A549 (cell line): ENCODE measurements around the gene NAA38. TPM values are rescaled to one million over a fixed set of nuclear protein-coding genes. Genes with fewer than 3 reads are reported as not detected.

Source experiments
- ATAC-seq, 2 experiments: fragments of 200-7000 bp in 1 of 2; fragments of >200 bp in 1 of 2; cut with Nextera tagmentation in 1 of 2; cut with Tn5 transposase in 1 of 2; 3 replicates each; pipeline versions ENCODE4 v1.8.0 to v1.9.1; 2018 to 2020; ENCODE audit warnings: mild to moderate bottlenecking in 1 of 2, moderate library complexity in 1 of 2
- CTCF ChIA-PET: fragments of 300-600 bp; sonication (Branson Sonifier 250); formaldehyde crosslinking; extraction: SDS; loops from one replicate; lab custom pipeline; 2021; ENCODE audit warnings: antibody characterized with exemption, inconsistent platforms; lab: Yijun Ruan, JAX
- POLR2A ChIA-PET: fragments of 350-600 bp; formaldehyde crosslinking; extraction: SDS; loops from one replicate; lab custom pipeline; 2021; ENCODE audit warnings: antibody characterized with exemption, inconsistent platforms; lab: Yijun Ruan, JAX
- DNase-seq, 2 experiments: peaks; one replicate each; pipeline versions ENCODE4 v3.0.0 to v3.0.0-alpha.2; 2011 to 2016; ENCODE audit warnings: low read depth in 1 of 2, low spot score in 1 of 2
- FAIRE-seq: peaks from 2 replicates; lab custom pipeline; 2011; peaks lifted over from hg19 to GRCh38; lab: Jason Lieb, UNC
- H3K27ac ChIP-seq, 2 experiments: fragments of >200 bp; sonication (Bioruptor Twin); formaldehyde crosslinking; 3 replicates each; pipeline ENCODE4 v1.5.1; 2016 to 2017
- H3K4me1 ChIP-seq: fragments of >200 bp; sonication (Bioruptor Twin); formaldehyde crosslinking; 3 replicates; pipeline ENCODE4 v1.6.1; 2016
- H3K4me2 ChIP-seq: fragments of >200 bp; sonication (Bioruptor Twin); formaldehyde crosslinking; 3 replicates; pipeline ENCODE4 v1.6.1; 2016
- H3K4me3 ChIP-seq: fragments of >200 bp; sonication (Bioruptor Twin); formaldehyde crosslinking; 3 replicates; pipeline ENCODE4 v1.5.1; 2016
- H3K9me3 ChIP-seq: fragments of >200 bp; sonication (Bioruptor Twin); formaldehyde crosslinking; 3 replicates; pipeline ENCODE4 v1.6.1; 2016
- BHLHE40 ChIP-seq: IDR thresholded peaks from 2 replicates; pipeline ENCODE4 v1.6.1; 2012; ENCODE audit warnings: low read depth, low read length, inconsistent platforms
- CBX8 ChIP-seq: fragments of 200-600 bp; sonication (generic); IDR thresholded peaks from 2 replicates; pipeline ENCODE4 v1.6.1; 2016
- CHD2 ChIP-seq: fragments of 150-350 bp; IDR thresholded peaks from 2 replicates; pipeline ENCODE4 v1.6.1; 2014; ENCODE audit warnings: low read length; ENCODE audit not compliant: partially characterized antibody
- EHF ChIP-seq: fragments of 250-450 bp; sonication (Bioruptor Pico); IDR thresholded peaks from 2 replicates; pipeline ENCODE4 v1.5.0; 2020; ENCODE audit warnings: mild to moderate bottlenecking
- FOSB ChIP-seq: fragments of 250-450 bp; sonication (Bioruptor Pico); IDR thresholded peaks from 2 replicates; pipeline ENCODE4 v1.5.0; 2020; ENCODE audit warnings: mild to moderate bottlenecking, moderate library complexity
- FOSL2 ChIP-seq, 2 experiments: fragments of 450-650 bp in 1 of 2; fragments of >200 bp in 1 of 2; sonication (Bioruptor Twin) in 1 of 2; formaldehyde crosslinking; IDR thresholded peaks; 2 replicates each; pipeline versions ENCODE4 v1.5.0 to v1.6.1; 2016 to 2020; ENCODE audit warnings: mild to moderate bottlenecking in 1 of 2, moderate library complexity in 1 of 2
- GATA3 ChIP-seq: IDR thresholded peaks from 2 replicates; pipeline ENCODE4 v1.6.1; 2012; ENCODE audit warnings: borderline replicate concordance
- HEYL ChIP-seq: fragments of 250-450 bp; sonication (Bioruptor Pico); IDR thresholded peaks from 2 replicates; pipeline ENCODE4 v1.8.0; 2021; ENCODE audit warnings: mild to moderate bottlenecking, moderate library complexity
- HOXA7 ChIP-seq: fragments of 250-450 bp; sonication (Bioruptor Pico); IDR thresholded peaks from 2 replicates; pipeline ENCODE4 v1.5.0; 2020; ENCODE audit warnings: mild to moderate bottlenecking, moderate library complexity
- HOXB13 ChIP-seq: fragments of 250-450 bp; sonication (Bioruptor Pico); IDR thresholded peaks from 2 replicates; pipeline ENCODE4 v1.5.0; 2020; ENCODE audit warnings: low read depth, mild to moderate bottlenecking, moderate library complexity
- JUN ChIP-seq, 2 experiments: fragments of >200 bp; sonication (Bioruptor Twin); formaldehyde crosslinking; IDR thresholded peaks; 2 replicates in 1 of 2; 3 replicates in 1 of 2; pipeline ENCODE4 v1.6.1; 2016 to 2017
- JUNB ChIP-seq: fragments of >200 bp; sonication (Bioruptor Twin); formaldehyde crosslinking; IDR thresholded peaks from 2 replicates; pipeline ENCODE4 v1.6.1; 2016
- KDM5A ChIP-seq: fragments of 200-600 bp; sonication (generic); IDR thresholded peaks from 2 replicates; pipeline ENCODE4 v1.6.1; 2016; ENCODE audit warnings: antibody characterized with exemption, mild to moderate bottlenecking
- MAFK ChIP-seq: fragments of 450-650 bp; IDR thresholded peaks from 2 replicates; pipeline ENCODE4 v1.6.1; 2014; ENCODE audit not compliant: partially characterized antibody
- MAZ ChIP-seq: fragments of 150-350 bp; IDR thresholded peaks from 2 replicates; pipeline ENCODE4 v1.6.1; 2014; ENCODE audit warnings: antibody characterized with exemption, low read depth, low read length, borderline replicate concordance
- MYC ChIP-seq: IDR thresholded peaks from 2 replicates; pipeline ENCODE4 v1.6.1; 2012; ENCODE audit warnings: mild to moderate bottlenecking, inconsistent platforms, low read length, improper control_type of control experiment, borderline replicate concordance
- NPAS2 ChIP-seq: fragments of 250-450 bp; sonication (Bioruptor Pico); IDR thresholded peaks from 2 replicates; pipeline ENCODE4 v1.8.0; 2022; ENCODE audit warnings: mild to moderate bottlenecking, moderate library complexity, borderline replicate concordance
- NR3C1 ChIP-seq: fragments of >200 bp; sonication (Bioruptor Twin); formaldehyde crosslinking; IDR thresholded peaks from 3 replicates; pipeline ENCODE4 v1.6.1; 2017
- PHF8 ChIP-seq: fragments of 200-600 bp; sonication (generic); IDR thresholded peaks from 2 replicates; pipeline ENCODE4 v1.6.1; 2016; ENCODE audit warnings: low read depth, mild to moderate bottlenecking, antibody characterized with exemption, moderate library complexity, borderline replicate concordance
- POLR2A ChIP-seq: IDR thresholded peaks from 2 replicates; pipeline ENCODE4 v1.6.1; 2012; ENCODE audit warnings: mild to moderate bottlenecking, low read length
- RARB ChIP-seq: fragments of 250-450 bp; sonication (Bioruptor Pico); IDR thresholded peaks from 2 replicates; pipeline ENCODE4 v1.8.0; 2021; ENCODE audit warnings: mild to moderate bottlenecking, moderate library complexity
- TFCP2L1 ChIP-seq: fragments of 250-450 bp; sonication (Bioruptor Pico); IDR thresholded peaks from 2 replicates; pipeline ENCODE4 v1.5.0; 2021; ENCODE audit warnings: mild to moderate bottlenecking
- ZFP36 ChIP-seq: fragments of 450-650 bp; IDR thresholded peaks from 2 replicates; pipeline ENCODE4 v1.6.1; 2014; ENCODE audit warnings: borderline replicate concordance; ENCODE audit not compliant: partially characterized antibody
- WGBS: methylation state at CpG from one replicate; pipeline ENCODE4 v1.1.6; 2017; ENCODE audit errors: missing lambda C conversion rate; 5-methylcytosine and 5-hydroxymethylcytosine counted together
- polyA plus RNA-seq, 4 experiments: library from polyadenylated mRNA; depleted of rRNA in 3 of 4; stranded (reverse); fragments of >200 nt; fragmentation: RNase III in 1 of 4; extraction: RNeasy Plus Mini Kit Qiagen cat#74134 plus additional on column Dnase treatment in 1 of 4; gene quantifications; 2 replicates in 3 of 4; 3 replicates in 1 of 4; pipeline ENCODE4 v1.2.3, GENCODE V29; 2011 to 2017
- TF ChIP-seq, protein P1 (sequence below): IDR thresholded peaks from 2 replicates; pipeline ENCODE4 v1.6.1; 2012
- TF ChIP-seq, protein P2 (sequence below): fragments of 250-450 bp; sonication (Bioruptor Pico); IDR thresholded peaks from 2 replicates; pipeline ENCODE4 v1.5.0; 2020; ENCODE audit warnings: low read depth, mild to moderate bottlenecking, moderate library complexity
- TF ChIP-seq, protein P3 (sequence below): fragments of 200-600 bp; sonication (generic); IDR thresholded peaks from 2 replicates; pipeline ENCODE4 v1.6.1; 2016; ENCODE audit warnings: antibody characterized with exemption, mild to moderate bottlenecking, moderate library complexity

NAA38 gene
- polyA plus RNA-seq, 2 of the 4 experiments (the other 2 are of a cell fraction): 102 to 287 TPM

DNA sequence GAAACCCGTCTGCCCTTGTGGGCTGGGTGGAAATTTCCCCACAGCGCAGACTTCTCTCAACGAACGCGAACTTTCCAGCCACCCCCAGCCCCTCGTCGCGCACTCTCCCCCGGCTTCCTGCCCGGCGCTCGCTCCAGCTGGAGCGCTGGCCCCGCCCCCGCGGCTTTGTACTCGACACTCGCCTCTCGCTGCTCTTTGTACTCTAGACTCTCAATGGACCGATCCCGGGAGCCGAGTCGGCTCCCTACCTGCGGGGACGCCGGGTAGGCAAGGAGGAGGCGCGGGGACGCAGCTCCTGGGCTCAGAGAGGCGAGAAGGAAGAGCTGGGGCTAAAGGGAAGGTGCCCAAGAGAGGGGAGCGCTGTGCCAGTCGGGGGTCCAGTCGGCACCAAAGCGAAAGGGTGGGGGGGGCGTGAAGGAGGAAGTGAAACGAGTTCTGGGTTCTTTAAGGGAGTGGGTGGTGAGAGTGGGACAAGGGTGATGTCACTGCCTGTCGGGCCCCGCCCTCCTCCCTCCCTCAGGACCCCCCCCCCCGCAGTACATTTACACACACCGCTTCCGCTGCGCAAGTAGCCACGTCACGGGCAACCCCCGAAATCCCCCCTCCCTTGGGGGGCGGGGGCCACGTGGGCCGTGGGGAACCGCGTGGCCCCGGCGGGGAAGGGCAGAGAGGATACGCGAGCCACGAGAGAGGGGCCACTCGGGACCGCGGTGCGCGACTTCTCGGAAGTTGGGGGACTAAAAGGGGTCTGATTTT lies 13.6 kb downstream of the NAA38 start (continued):
- TF ChIP-seq JUN (IDR thresholded peaks at IDR 0.05) (peak; percentile 66 to 79; a peak in 4 of 5 replicates), GATA3 (peak; percentile 61), EHF (CRISPR knock-in tag) (no peak)
- TF ChIP-seq, all 56 proteins: peak for 18

DNA sequence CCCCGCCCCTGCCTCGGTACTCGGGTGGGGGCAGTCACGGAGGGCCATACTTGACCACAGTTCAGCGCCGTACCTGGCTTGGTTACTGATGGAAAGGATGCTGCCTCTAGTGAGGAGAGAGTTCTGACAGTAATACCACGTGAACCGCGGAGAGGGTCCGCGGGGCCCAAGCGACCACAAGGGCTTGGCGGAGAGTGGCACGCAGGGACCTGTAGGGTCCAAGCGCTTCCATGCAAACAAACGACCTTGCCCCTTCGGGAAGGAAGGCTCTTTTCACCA lies 14.2 kb downstream of the NAA38 start:
- TF ChIP-seq KDM5A: no peak
- no peak for TF ChIP-seq NPAS2
- TF ChIP-seq, protein P1, sequence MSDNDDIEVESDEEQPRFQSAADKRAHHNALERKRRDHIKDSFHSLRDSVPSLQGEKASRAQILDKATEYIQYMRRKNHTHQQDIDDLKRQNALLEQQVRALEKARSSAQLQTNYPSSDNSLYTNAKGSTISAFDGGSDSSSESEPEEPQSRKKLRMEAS: no peak; the same call in 1 of the 2 replicates
- no peak for TF ChIP-seq POLR2A
- no peak for TF ChIP-seq HOXB13 (CRISPR knock-in tag)
- TF ChIP-seq NR3C1: no peak
- no peak for TF ChIP-seq JUNB
- TF ChIP-seq FOSB (CRISPR knock-in tag): peak; percentile 65; the same call in 1 of the 2 replicates
- peak; percentile 20; the same call in 1 of the 2 replicates for TF ChIP-seq PHF8
- 0 out of 2 replicates have a peak, but pooled peaks have one; percentile 43 for TF ChIP-seq RARB (CRISPR knock-in tag)
- peak; percentile 47 for TF ChIP-seq HOXA7 (CRISPR knock-in tag)
- FAIRE-seq (no peak), DNase-seq (peak in 1 of 2 experiments; percentile 45), ATAC-seq (no peak)
- Histone ChIP-seq H3K4me2 (peak overlapping the region; percentile 91), H3K9me3 (no peaks in the 10 kb centered on the region), H3K4me1 (peaks cover 40% of the 10 kb centered on the region), H3K4me3 (peak overlapping the region; percentile 80), H3K27ac (peak overlapping the region; percentile 96)
- POLR2A ChIA-PET: interaction anchor here (0.6 to 5.7 kb wide), 6 partner anchors 8 to 156 kb away, joined by 3 to 65 read pairs (median 6); partner anchors contain the start of genes CYB5D1, NAA38 and TP53
- CTCF ChIA-PET: interaction anchor here (1.3 to 25.1 kb wide), 6 partner anchors 8 to 126 kb away, joined by 3 to 677 read pairs (median 8); partner anchors contain the start of genes KDM6B and NAA38
- WGBS: 2% methylated on average over 17 of the region's 17 CpGs

DNA sequence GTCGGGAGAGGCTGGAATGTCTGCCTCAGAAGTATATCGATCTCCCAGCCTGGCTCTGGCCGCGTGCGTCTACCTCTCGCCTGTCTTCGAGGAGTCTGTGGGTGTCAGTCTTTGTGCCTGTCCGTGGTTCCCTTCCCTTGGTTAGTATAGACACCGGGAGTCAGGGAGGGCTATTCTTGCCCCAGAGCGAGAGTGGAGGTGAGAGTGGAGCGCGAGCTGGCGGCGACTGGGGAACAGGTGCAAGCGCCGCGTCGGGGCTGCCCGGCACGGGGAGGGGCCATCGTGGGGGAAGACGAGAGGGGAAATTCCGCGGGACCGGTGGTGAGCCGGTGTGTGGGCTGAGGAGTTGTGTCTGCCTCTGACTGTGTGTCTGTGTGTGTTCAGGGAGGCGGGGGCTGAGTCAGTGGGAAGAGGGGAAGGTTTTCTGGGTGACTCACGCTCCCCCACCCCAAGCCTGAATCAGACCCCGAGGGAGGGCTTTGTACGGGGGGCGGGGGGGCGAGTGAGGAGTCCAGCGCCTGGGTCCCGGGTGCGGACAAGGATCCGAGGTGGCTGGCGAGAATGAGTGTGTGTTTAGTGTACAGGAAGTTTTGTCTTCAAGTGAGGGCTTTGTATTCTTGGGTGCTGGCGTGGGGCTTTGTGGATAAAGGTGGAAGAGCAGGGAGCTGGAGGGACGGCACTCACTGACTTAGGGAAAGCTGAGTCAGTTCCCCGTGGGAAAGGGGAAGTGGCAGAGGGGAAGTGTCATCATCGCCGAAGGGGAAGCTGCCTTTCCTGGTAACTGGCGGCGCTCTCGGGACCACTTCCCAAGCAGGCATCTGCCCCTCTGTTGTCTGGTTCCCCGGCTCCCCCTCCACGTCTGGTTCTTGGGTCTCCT lies 14.7 kb downstream of the NAA38 start:
- Histone ChIP-seq H3K9me3 (no peaks in the 10 kb centered on the region), H3K4me2 (peak overlapping the region; percentile 91), H3K4me1 (peaks cover 44% of the 10 kb centered on the region), H3K4me3 (peak overlapping the region; percentile 80), H3K27ac (peak overlapping the region; percentile 96)
- CTCF ChIA-PET: interaction anchor here (0.7 to 25.1 kb wide), 11 partner anchors 1 to 215 kb away, joined by 3 to 677 read pairs (median 5); partner anchors contain the start of genes KDM6B, NAA38, TP53 and WRAP53
- FAIRE-seq: no peak
- peak; percentile 15 to 31 for ATAC-seq
- 2% methylated on average over 32 of the region's 47 CpGs for WGBS
- POLR2A ChIA-PET: interaction anchor here (0.6 to 5.7 kb wide), 9 partner anchors 8 to 156 kb away, joined by 3 to 65 read pairs (median 4); partner anchors contain the start of genes CYB5D1, KDM6B, NAA38 and TP53
- DNase-seq: peak; percentile 78 to 90
- peak; percentile 86 for TF ChIP-seq TFCP2L1 (CRISPR knock-in tag)
- TF ChIP-seq MAFK: peak; percentile 84
- TF ChIP-seq CBX8: no peak
- TF ChIP-seq, protein P1: peak; percentile 12
- TF ChIP-seq, protein P2, sequence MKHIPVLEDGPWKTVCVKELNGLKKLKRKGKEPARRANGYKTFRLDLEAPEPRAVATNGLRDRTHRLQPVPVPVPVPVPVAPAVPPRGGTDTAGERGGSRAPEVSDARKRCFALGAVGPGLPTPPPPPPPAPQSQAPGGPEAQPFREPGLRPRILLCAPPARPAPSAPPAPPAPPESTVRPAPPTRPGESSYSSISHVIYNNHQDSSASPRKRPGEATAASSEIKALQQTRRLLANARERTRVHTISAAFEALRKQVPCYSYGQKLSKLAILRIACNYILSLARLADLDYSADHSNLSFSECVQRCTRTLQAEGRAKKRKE: no peak
- TF ChIP-seq GATA3: peak; percentile 40; the same call in 1 of the 2 replicates
- peak; percentile 47; the same call in 1 of the 2 replicates for TF ChIP-seq FOSL2 (IDR thresholded peaks at IDR 0.05)
- TF ChIP-seq FOSL2 (CRISPR knock-in tag; IDR thresholded peaks at IDR 0.05): peak; percentile 95
- peak; percentile 88 for TF ChIP-seq HOXA7 (CRISPR knock-in tag)
- TF ChIP-seq, protein P3, sequence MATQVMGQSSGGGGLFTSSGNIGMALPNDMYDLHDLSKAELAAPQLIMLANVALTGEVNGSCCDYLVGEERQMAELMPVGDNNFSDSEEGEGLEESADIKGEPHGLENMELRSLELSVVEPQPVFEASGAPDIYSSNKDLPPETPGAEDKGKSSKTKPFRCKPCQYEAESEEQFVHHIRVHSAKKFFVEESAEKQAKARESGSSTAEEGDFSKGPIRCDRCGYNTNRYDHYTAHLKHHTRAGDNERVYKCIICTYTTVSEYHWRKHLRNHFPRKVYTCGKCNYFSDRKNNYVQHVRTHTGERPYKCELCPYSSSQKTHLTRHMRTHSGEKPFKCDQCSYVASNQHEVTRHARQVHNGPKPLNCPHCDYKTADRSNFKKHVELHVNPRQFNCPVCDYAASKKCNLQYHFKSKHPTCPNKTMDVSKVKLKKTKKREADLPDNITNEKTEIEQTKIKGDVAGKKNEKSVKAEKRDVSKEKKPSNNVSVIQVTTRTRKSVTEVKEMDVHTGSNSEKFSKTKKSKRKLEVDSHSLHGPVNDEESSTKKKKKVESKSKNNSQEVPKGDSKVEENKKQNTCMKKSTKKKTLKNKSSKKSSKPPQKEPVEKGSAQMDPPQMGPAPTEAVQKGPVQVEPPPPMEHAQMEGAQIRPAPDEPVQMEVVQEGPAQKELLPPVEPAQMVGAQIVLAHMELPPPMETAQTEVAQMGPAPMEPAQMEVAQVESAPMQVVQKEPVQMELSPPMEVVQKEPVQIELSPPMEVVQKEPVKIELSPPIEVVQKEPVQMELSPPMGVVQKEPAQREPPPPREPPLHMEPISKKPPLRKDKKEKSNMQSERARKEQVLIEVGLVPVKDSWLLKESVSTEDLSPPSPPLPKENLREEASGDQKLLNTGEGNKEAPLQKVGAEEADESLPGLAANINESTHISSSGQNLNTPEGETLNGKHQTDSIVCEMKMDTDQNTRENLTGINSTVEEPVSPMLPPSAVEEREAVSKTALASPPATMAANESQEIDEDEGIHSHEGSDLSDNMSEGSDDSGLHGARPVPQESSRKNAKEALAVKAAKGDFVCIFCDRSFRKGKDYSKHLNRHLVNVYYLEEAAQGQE: peak; percentile 13
- peak; percentile 71; the same call in 1 of the 2 replicates for TF ChIP-seq MAZ
- TF ChIP-seq BHLHE40: no peak
- no peak for TF ChIP-seq EHF (CRISPR knock-in tag)
- peak; percentile 25 for TF ChIP-seq CHD2
- TF ChIP-seq MYC: peak; percentile 8; the same call in 1 of the 2 replicates
- no peak for TF ChIP-seq ZFP36
- peak; percentile 52; the same call in 1 of the 2 replicates for TF ChIP-seq JUNB
- TF ChIP-seq FOSB (CRISPR knock-in tag): peak; percentile 92
- no peak for TF ChIP-seq HEYL
